ENCODE results near the gene DHX16. TPM values are rescaled to one million over a fixed set of nuclear protein-coding genes. Genes with fewer than 3 reads are reported as not detected.

The DHX16 gene
- total and polyA plus RNA-seq, 2 of the 8 experiments (the other 6 are each of a cell fraction or from before 2014, with no cell fraction given), result 27.4 to 44.4 TPM

DNA sequence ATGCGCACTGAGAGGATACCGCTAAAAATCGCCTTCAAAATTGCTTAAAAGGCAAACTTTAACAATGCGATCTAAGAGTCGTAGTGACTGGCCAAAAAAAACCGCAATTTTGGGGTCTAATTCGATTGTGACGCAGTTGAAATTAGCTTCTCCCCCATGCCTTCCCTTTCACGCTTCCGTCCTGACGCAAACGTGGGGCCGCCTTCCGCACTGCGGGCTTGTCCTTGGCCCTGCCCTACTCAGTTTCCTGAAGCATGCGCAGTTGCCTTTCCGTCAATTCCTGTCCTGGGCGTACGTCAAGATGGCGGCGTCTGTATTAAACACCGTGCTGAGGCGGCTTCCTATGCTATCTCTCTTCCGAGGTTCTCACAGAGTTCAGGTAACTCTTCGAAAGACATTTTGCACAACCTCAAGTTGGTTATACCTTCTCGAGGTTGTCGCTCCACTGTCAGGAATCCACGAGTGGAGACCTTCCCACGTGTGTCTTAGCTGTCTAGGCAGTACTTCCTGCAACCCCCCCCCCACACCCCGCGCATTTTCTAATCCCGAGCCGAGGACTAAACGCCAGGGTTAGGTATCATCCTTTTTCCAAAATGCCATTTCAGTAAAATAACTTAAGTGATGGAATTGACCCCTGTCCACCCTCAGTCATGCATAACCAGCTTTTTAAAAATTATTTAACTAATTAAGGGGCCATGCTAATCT, 55.1 kb downstream of the DHX16 start, which contains the start of gene MRPS18B (continued):
- TF ChIP-seq RBBP5 (IDR thresholded peaks at IDR 0.05; ENCODE audit: borderline replicate concordance, low read depth, low read length), result 0 out of 2 replicates have a peak, but pooled peaks have one; percentile 38
- TF ChIP-seq CEBPB (IDR thresholded peaks at IDR 0.05; ENCODE audit: low read depth, low read length), result 0 out of 2 replicates have a peak, but pooled peaks have one; percentile 3
- peak; percentile 62 for TF ChIP-seq PHF8 (conservative IDR thresholded peaks at IDR 0.05; ENCODE audit: low read depth, low read length)
- TF ChIP-seq SUZ12 (IDR thresholded peaks at IDR 0.05; ENCODE audit: low read length), result no peak
- no peak for TF ChIP-seq SP2 (IDR thresholded peaks at IDR 0.05; ENCODE audit: low read length)
- TF ChIP-seq GTF2F1 (IDR thresholded peaks at IDR 0.05; ENCODE audit: borderline replicate concordance, low read depth, low read length), result no peak; the same call in 1 of the 2 replicates
- TF ChIP-seq TBP (IDR thresholded peaks at IDR 0.05; ENCODE audit: low read depth, low read length), result peak; percentile 58; the same call in 1 of the 2 replicates
- TF ChIP-seq NRF1 (IDR thresholded peaks at IDR 0.05; ENCODE audit: low read depth, low read length), result peak; percentile 56
- TF ChIP-seq TAF7 (optimal IDR thresholded peaks at IDR 0.05; ENCODE audit: borderline replicate concordance, low read depth, low read length), result peak; percentile 64
- TF ChIP-seq KDM4A (IDR thresholded peaks at IDR 0.05; ENCODE audit: low read depth, low read length, severe bottlenecking), result peak; percentile 29
- TF ChIP-seq SAP30 (IDR thresholded peaks at IDR 0.05; ENCODE audit: insufficient read depth, insufficient replicate concordance, low read length), result peak; percentile 99
- no peak for TF ChIP-seq GABPA (IDR thresholded peaks at IDR 0.05; ENCODE audit: borderline replicate concordance, insufficient read depth, low read length)
- TF ChIP-seq, protein P1, sequence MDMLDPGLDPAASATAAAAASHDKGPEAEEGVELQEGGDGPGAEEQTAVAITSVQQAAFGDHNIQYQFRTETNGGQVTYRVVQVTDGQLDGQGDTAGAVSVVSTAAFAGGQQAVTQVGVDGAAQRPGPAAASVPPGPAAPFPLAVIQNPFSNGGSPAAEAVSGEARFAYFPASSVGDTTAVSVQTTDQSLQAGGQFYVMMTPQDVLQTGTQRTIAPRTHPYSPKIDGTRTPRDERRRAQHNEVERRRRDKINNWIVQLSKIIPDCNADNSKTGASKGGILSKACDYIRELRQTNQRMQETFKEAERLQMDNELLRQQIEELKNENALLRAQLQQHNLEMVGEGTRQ (IDR thresholded peaks at IDR 0.05; ENCODE audit: low read length), result no peak
- TF ChIP-seq SP1 (IDR thresholded peaks at IDR 0.05; ENCODE audit: low read depth, low read length), result no peak
- peak; percentile 87 for TF ChIP-seq KDM5A (IDR thresholded peaks at IDR 0.05; ENCODE audit: low read length)
- TF ChIP-seq RXRA (IDR thresholded peaks at IDR 0.05; ENCODE audit: insufficient read depth, low read depth, low read length), result no peak
- TF ChIP-seq NANOG (IDR thresholded peaks at IDR 0.05; ENCODE audit: insufficient read depth, low read depth, low read length, poor library complexity, severe bottlenecking), result no peak
- peak; percentile 64; the same call in 1 of the 2 replicates for TF ChIP-seq TAF1 (IDR thresholded peaks at IDR 0.05; ENCODE audit: low read depth, low read length)
- peak; percentile 48 for TF ChIP-seq ASH2L (IDR thresholded peaks at IDR 0.05; ENCODE audit: low read length)

Data from H1 (cell line).